ENCODE measurements around the gene IL17RD. TPM values are rescaled to one million over a fixed set of nuclear protein-coding genes. Genes with fewer than 3 reads are reported as not detected.

IL17RD gene
- total RNA-seq, 1 experiment from 2014 or later = 1.3 TPM

- H3K36me3 ChIP-seq (ENCODE audit: insufficient read depth, low read length, poor library complexity, severe bottlenecking) = no peaks in the 10 kb centered on the region
- ChIA-PET POLR2A (ENCODE audit: low non-redundant PET) (no interaction called here), CTCF (no interaction called here)
- intact Hi-C loops (cut with micrococcal nuclease; ENCODE audit: unreplicated experiment) = no loop called here
- no TSS peak for BruUV-seq (replicated peaks)
- TF ChIP-seq, protein P1, sequence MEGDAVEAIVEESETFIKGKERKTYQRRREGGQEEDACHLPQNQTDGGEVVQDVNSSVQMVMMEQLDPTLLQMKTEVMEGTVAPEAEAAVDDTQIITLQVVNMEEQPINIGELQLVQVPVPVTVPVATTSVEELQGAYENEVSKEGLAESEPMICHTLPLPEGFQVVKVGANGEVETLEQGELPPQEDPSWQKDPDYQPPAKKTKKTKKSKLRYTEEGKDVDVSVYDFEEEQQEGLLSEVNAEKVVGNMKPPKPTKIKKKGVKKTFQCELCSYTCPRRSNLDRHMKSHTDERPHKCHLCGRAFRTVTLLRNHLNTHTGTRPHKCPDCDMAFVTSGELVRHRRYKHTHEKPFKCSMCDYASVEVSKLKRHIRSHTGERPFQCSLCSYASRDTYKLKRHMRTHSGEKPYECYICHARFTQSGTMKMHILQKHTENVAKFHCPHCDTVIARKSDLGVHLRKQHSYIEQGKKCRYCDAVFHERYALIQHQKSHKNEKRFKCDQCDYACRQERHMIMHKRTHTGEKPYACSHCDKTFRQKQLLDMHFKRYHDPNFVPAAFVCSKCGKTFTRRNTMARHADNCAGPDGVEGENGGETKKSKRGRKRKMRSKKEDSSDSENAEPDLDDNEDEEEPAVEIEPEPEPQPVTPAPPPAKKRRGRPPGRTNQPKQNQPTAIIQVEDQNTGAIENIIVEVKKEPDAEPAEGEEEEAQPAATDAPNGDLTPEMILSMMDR (conservative IDR thresholded peaks at IDR 0.05; ENCODE audit: low read depth, low read length) = no peak
- TF ChIP-seq EZH2 (IDR thresholded peaks at IDR 0.05; ENCODE audit: borderline replicate concordance, low read depth, low read length, poor library complexity, severe bottlenecking) = no peak
- no peak overlapping the region for H3K27ac ChIP-seq (ENCODE audit: low read depth, low read length, poor library complexity, severe bottlenecking)
- no peaks in the 10 kb centered on the region for H3K4me1 ChIP-seq (ENCODE audit: insufficient read depth, low read length, poor library complexity, severe bottlenecking)
- no peak overlapping the region for H3K4me3 ChIP-seq (ENCODE audit: low read depth, low read length, poor library complexity, severe bottlenecking)
- no peaks in the 10 kb centered on the region for H3K27me3 ChIP-seq (replicated peaks; ENCODE audit: insufficient read depth, low read depth, low read length, poor library complexity)
- H3K9me3 ChIP-seq (ENCODE audit: low read depth, low read length, poor library complexity, severe bottlenecking) = no peaks in the 10 kb centered on the region
- no peak for DNase-seq (ENCODE audit: low spot score)
These were observed 123.5 kb downstream of the IL17RD start for GRCh38 chr3:57041674-57042073.

Other genes with a start within 250 kb of the IL17RD start
- not detected in 2 replicates for gene SPATA12, start 104.7 kb downstream of the IL17RD start, total RNA-seq (2021)
- gene HESX1, start 34.6 kb upstream of the IL17RD start, total RNA-seq (2021) = not detected in 2 replicates
- 20.7 and 22.3 TPM in 2 replicates for gene APPL1, start 62.4 kb upstream of the IL17RD start, total RNA-seq (2021)
- gene ASB14, start 127.3 kb upstream of the IL17RD start, total RNA-seq (2021) = not detected in 2 replicates